DMS53 (cell line): Measurements from ENCODE around the gene BBS9.
A peak's percentile ranks its signal among the peaks of the same experiment; 100 is the strongest.

Source experiments
- DNase-seq: peaks from one replicate; lab custom pipeline; 2025; lab: John Stamatoyannopoulos, UW

Gene BBS9

GRCh38 chr7:33612442-33612841, 483.1 kb downstream of the BBS9 start:
- peak; percentile 61 for DNase-seq

GRCh38 chr7:33614357-33615117, 485.2 kb downstream of the BBS9 start:
- DNase-seq: no peak

- no peak for DNase-seq
These were observed 487.4 kb downstream of the BBS9 start for GRCh38 chr7:33616752-33617151.

- no peak for DNase-seq
These were observed 489.9 kb downstream of the BBS9 start for GRCh38 chr7:33619264-33619663.

- DNase-seq: no peak
These were observed 493.9 kb downstream of the BBS9 start for GRCh38 chr7:33623267-33623666.

GRCh38 chr7:33624215-33624614, 494.9 kb downstream of the BBS9 start:
- DNase-seq: no peak

GRCh38 chr7:33626869-33627268, 497.5 kb downstream of the BBS9 start:
- no peak for DNase-seq

- no peak for DNase-seq
These were observed 498.4 kb downstream of the BBS9 start for GRCh38 chr7:33627741-33628140.

- DNase-seq: no peak
These were observed 499.5 kb downstream of the BBS9 start for GRCh38 chr7:33628894-33629293.

- DNase-seq: no peak
These were observed 501.0 kb downstream of the BBS9 start for GRCh38 chr7:33630359-33630758.

- DNase-seq: no peak
These were observed 503.0 kb downstream of the BBS9 start for GRCh38 chr7:33632322-33632721.

- no peak for DNase-seq
These were observed 503.6 kb downstream of the BBS9 start for GRCh38 chr7:33632840-33633525.

GRCh38 chr7:33634606-33635005, 505.2 kb downstream of the BBS9 start:
- no peak for DNase-seq

- DNase-seq: no peak
These were observed 507.0 kb downstream of the BBS9 start for GRCh38 chr7:33636359-33636758.

GRCh38 chr7:33639552-33640197, 510.3 kb downstream of the BBS9 start:
- no peak for DNase-seq

GRCh38 chr7:33640741-33641140, 511.4 kb downstream of the BBS9 start:
- no peak for DNase-seq

- DNase-seq: peak; percentile 67
These were observed 512.9 kb downstream of the BBS9 start for GRCh38 chr7:33642312-33642711.

- DNase-seq: peak; percentile 28
These were observed 514.2 kb downstream of the BBS9 start for GRCh38 chr7:33643530-33643929.

GRCh38 chr7:33644489-33644888, 515.1 kb downstream of the BBS9 start:
- no peak for DNase-seq

GRCh38 chr7:33645104-33645503, 515.7 kb downstream of the BBS9 start:
- no peak for DNase-seq

GRCh38 chr7:33646166-33646565, 516.8 kb downstream of the BBS9 start:
- DNase-seq: no peak

- no peak for DNase-seq
These were observed 517.6 kb downstream of the BBS9 start for GRCh38 chr7:33646891-33647391.
